HepG2 (cell line): Measurements from ENCODE around the gene ESF1. TPM values are rescaled to one million over a fixed set of nuclear protein-coding genes. Genes with fewer than 3 reads are reported as not detected.

Experiments used
- ATAC-seq: fragments of 200-7000 bp; cut with Tn5 transposase; 3 replicates; pipeline ENCODE4 v1.9.1; 2020; ENCODE audit warnings: mild to moderate bottlenecking, moderate library complexity
- BruUV-seq: library from RNA; stranded (reverse); fragments of 400-500 nt; replicated peaks from 2 replicates; lab custom pipeline; 2021; lab: Mats Ljungman, UMichigan
- CTCF ChIA-PET: fragments of 300-600 bp; formaldehyde crosslinking; extraction: SDS; loops from one replicate; lab custom pipeline; 2021; ENCODE audit warnings: low total read pairs, inconsistent platforms, low intra/inter-chr PET ratio; lab: Yijun Ruan, JAX
- POLR2A ChIA-PET: fragments of 350-600 bp; sonication (Branson Sonifier 250); formaldehyde crosslinking; loops from one replicate; lab custom pipeline; 2020; ENCODE audit warnings: antibody characterized with exemption, inconsistent platforms; lab: Yijun Ruan, JAX
- DNase-seq: peaks from one replicate; pipeline ENCODE4 v3.0.0-alpha.2; 2015; ENCODE audit warnings: low spot score
- FAIRE-seq: peaks from 3 replicates; lab custom pipeline; 2011; peaks lifted over from hg19 to GRCh38; lab: Jason Lieb, UNC
- H2AFZ ChIP-seq: one replicate; pipeline ENCODE4 v1.6.1; 2011; ENCODE audit warnings: low read length, inconsistent platforms
- H3K27ac ChIP-seq: fragments of 300-600 bp; 3 replicates; pipeline ENCODE4 v1.8.0; 2011; ENCODE audit warnings: mixed run types, mild to moderate bottlenecking, mixed read lengths, low read length, inconsistent platforms; ENCODE audit not compliant: insufficient read depth; ENCODE audit errors: extremely low read length
- H3K27me3 ChIP-seq, 2 experiments: fragments of 200-600 bp in 1 of 2; 2 replicates in 1 of 2; 3 replicates in 1 of 2; pipeline versions ENCODE4 v1.6.0 to v1.8.0; 2011; ENCODE audit warnings: low read length in 2 of 2, mild to moderate bottlenecking in 2 of 2, moderate library complexity in 2 of 2, inconsistent platforms in 1 of 2; ENCODE audit not compliant: insufficient read depth in 2 of 2, control insufficient read depth in 1 of 2
- H3K36me3 ChIP-seq, 2 experiments: fragments of 200-600 bp in 1 of 2; replicated peaks in 1 of 2; 2 replicates in 1 of 2; 3 replicates in 1 of 2; pipeline versions ENCODE4 v1.5.1 to v1.8.0; 2011; ENCODE audit warnings: low read length in 2 of 2, inconsistent platforms in 1 of 2; ENCODE audit not compliant: insufficient read depth in 2 of 2, control insufficient read depth in 1 of 2
- H3K4me1 ChIP-seq: 2 replicates; pipeline ENCODE4 v1.5.1; 2012; ENCODE audit warnings: low read length, inconsistent platforms; ENCODE audit not compliant: insufficient read depth
- H3K4me2 ChIP-seq: 2 replicates; pipeline ENCODE4 v1.6.0; 2011; ENCODE audit warnings: low read depth, low read length, inconsistent platforms
- H3K4me3 ChIP-seq, 3 experiments: fragments of 200-600 bp in 1 of 3; sonication (generic), shearing (Covaris generic) in 1 of 3; replicated peaks in 1 of 3; 2 replicates each; pipeline ENCODE4 v1.5.1; 2011 to 2016; ENCODE audit warnings: low read length in 3 of 3, inconsistent platforms in 2 of 3, low read depth in 2 of 3, mild to moderate bottlenecking in 2 of 3, control low read depth in 1 of 3, mixed read lengths in 1 of 3; ENCODE audit not compliant: insufficient read depth in 1 of 3
- H3K79me2 ChIP-seq: one replicate; pipeline ENCODE4 v1.6.1; 2011; ENCODE audit warnings: low read length, inconsistent platforms; ENCODE audit not compliant: insufficient read depth
- H3K9ac ChIP-seq: 2 replicates; pipeline ENCODE4 v1.6.0; 2011; ENCODE audit warnings: mild to moderate bottlenecking, low read depth, low read length, inconsistent platforms; ENCODE audit not compliant: insufficient read depth
- H3K9me3 ChIP-seq: 2 replicates; pipeline ENCODE4 v1.5.1; 2012; ENCODE audit warnings: mild to moderate bottlenecking, low read length
- H4K20me1 ChIP-seq: 2 replicates; pipeline ENCODE4 v1.6.0; 2011; ENCODE audit warnings: inconsistent platforms, mild to moderate bottlenecking, low read length, moderate library complexity; ENCODE audit not compliant: insufficient read depth
- CENPT ChIP-seq: sonication (generic); formaldehyde crosslinking; IDR thresholded peaks from 2 replicates; pipeline ENCODE4 v1.8.0; 2022; ENCODE audit warnings: low read depth, mild to moderate bottlenecking, moderate library complexity, missing genetic modification reagents
- CENPX ChIP-seq: sonication (generic); formaldehyde crosslinking; IDR thresholded peaks from 2 replicates; pipeline ENCODE4 v1.9.0; 2021; ENCODE audit warnings: mild to moderate bottlenecking, missing genetic modification reagents, moderate library complexity
- FOXM1 ChIP-seq: sonication (generic); formaldehyde crosslinking; IDR thresholded peaks from 2 replicates; pipeline ENCODE4 v1.5.0; 2020; ENCODE audit warnings: missing genetic modification reagents
- HNF4A ChIP-seq: sonication (generic); formaldehyde crosslinking; IDR thresholded peaks from 2 replicates; pipeline ENCODE4 v1.4.0; 2020; ENCODE audit warnings: missing genetic modification reagents
- JUNB ChIP-seq: sonication (generic); formaldehyde crosslinking; IDR thresholded peaks from 2 replicates; pipeline ENCODE4 v1.8.0; 2022; ENCODE audit warnings: missing genetic modification reagents, mild to moderate bottlenecking, borderline replicate concordance
- MLLT10 ChIP-seq: sonication (generic); formaldehyde crosslinking; IDR thresholded peaks from 2 replicates; pipeline ENCODE4 v1.4.0; 2020; ENCODE audit warnings: missing genetic modification reagents
- RFXAP ChIP-seq: sonication (generic); formaldehyde crosslinking; IDR thresholded peaks from 2 replicates; pipeline ENCODE4 v1.4.0; 2020; ENCODE audit warnings: missing genetic modification reagents, borderline replicate concordance
- TAF1 ChIP-seq: sonication (generic); formaldehyde crosslinking; IDR thresholded peaks from 2 replicates; pipeline ENCODE4 v1.4.0; 2020; ENCODE audit warnings: missing genetic modification reagents
- ZNF460 ChIP-seq: sonication (generic); formaldehyde crosslinking; IDR thresholded peaks from 2 replicates; pipeline ENCODE4 v1.5.1; 2020; ENCODE audit warnings: missing genetic modification reagents, mild to moderate bottlenecking, borderline replicate concordance
- ZNF598 ChIP-seq: sonication (generic); formaldehyde crosslinking; IDR thresholded peaks from 2 replicates; pipeline ENCODE4 v1.5.1; 2020; ENCODE audit warnings: mild to moderate bottlenecking, missing genetic modification reagents, borderline replicate concordance
- ZNF644 ChIP-seq: IDR thresholded peaks from 2 replicates; pipeline ENCODE4 v1.6.1; 2016; ENCODE audit warnings: low read depth
- ZNF720 ChIP-seq: sonication (generic); formaldehyde crosslinking; IDR thresholded peaks from 2 replicates; pipeline ENCODE4 v1.4.0; 2020; ENCODE audit warnings: missing genetic modification reagents
- ZNF768 ChIP-seq: sonication (generic); formaldehyde crosslinking; IDR thresholded peaks from 2 replicates; pipeline ENCODE4 v1.4.0; 2020; ENCODE audit warnings: missing genetic modification reagents
- WGBS: methylation state at CpG from one replicate; pipeline ENCODE4 v1.1.6; 2017; ENCODE audit warnings: low lambda C conversion rate; 5-methylcytosine and 5-hydroxymethylcytosine counted together
- in situ Hi-C: cut with HindIII; loops from 2 replicates; pipeline ENCODE4 v1.10.0; 2017; ENCODE audit warnings: low pct_unique_long_range_greater_than_20kb; ENCODE audit not compliant: extremely low pct_ligation_motif_present
- intact Hi-C: fragments of 100-400 bp; cut with micrococcal nuclease; formaldehyde crosslinking; loops from one replicate; pipeline ENCODE4 v1.10.0; 2022; ENCODE audit not compliant: unreplicated experiment
- polyA plus RNA-seq, 8 experiments: library from polyadenylated mRNA; depleted of rRNA in 3 of 8; stranded (reverse) in 7 of 8; unstranded in 1 of 8; fragments of >200 nt; fragmentation: Illumina TruSeq in 4 of 8; extraction: Trizol in 4 of 8; gene quantifications; 2 replicates each; pipeline versions ENCODE4 v1.2.1 to v1.2.3, GENCODE V29; 2011 to 2016; ENCODE audit warnings: low read depth in 4 of 8, missing spikeins in 1 of 8, mixed read lengths in 1 of 8; ENCODE audit not compliant: insufficient read depth in 1 of 8
- total RNA-seq, 5 experiments: library from RNA; depleted of rRNA; stranded (reverse); fragments of >200 nt; fragmentation: Illumina TruSeq; extraction: Trizol; gene quantifications; 2 replicates each; pipeline ENCODE4 v1.2.3, GENCODE V29; 2016; ENCODE audit warnings: low read depth in 1 of 5
- TF ChIP-seq, protein P1 (sequence below): sonication (generic); formaldehyde crosslinking; IDR thresholded peaks from 2 replicates; pipeline ENCODE4 v1.4.0; 2020; ENCODE audit warnings: mild to moderate bottlenecking, missing genetic modification reagents
- TF ChIP-seq, protein P2 (sequence below): sonication (generic); formaldehyde crosslinking; IDR thresholded peaks from 2 replicates; pipeline ENCODE4 v1.5.1; 2020; ENCODE audit warnings: missing genetic modification reagents, mild to moderate bottlenecking, borderline replicate concordance
- TF ChIP-seq, protein P3 (sequence below): IDR thresholded peaks from 2 replicates; pipeline ENCODE4 v1.6.1; 2016; ENCODE audit warnings: low read depth, control low read depth

ESF1 gene
- total and polyA plus RNA-seq, 2 of the 13 experiments (the other 11 are each of a cell fraction or from before 2014, with no cell fraction given) = 7.3 to 66.9 TPM

DNA sequence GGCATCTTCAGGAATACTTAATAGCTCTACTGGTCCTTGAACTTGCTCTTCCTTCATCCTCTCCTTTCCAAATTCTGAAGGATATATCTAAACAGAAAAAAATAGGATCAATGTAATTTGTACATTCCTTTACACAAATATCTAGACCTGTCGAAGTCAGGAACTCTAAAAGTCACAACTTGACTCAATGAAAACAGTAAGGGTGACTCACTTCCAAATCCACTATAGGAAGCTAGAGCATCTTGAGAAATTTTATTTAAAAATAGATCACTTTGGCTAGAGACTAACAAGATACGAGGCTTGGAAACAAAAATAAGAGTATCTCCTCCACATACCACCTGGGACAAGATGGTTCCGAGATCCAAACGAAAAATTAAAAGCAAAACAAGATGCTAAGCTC, 12.2 kb downstream of the ESF1 start:
- no peaks in the 10 kb centered on the region for H3K9me3 ChIP-seq
- H4K20me1 ChIP-seq = no peaks in the 10 kb centered on the region
- H3K27ac ChIP-seq = no peak overlapping the region
- no peak for ATAC-seq
- peaks cover 31 to 89% of the 10 kb centered on the region in 2 experiments for H3K36me3 ChIP-seq
- no peak overlapping the region for H2AFZ ChIP-seq
- no TSS peak for BruUV-seq
- no peaks in the 10 kb centered on the region for H3K79me2 ChIP-seq
- in situ Hi-C loops (no loop called here), intact Hi-C loops (loop anchor here (1.0 to 5.0 kb wide), 5 partner anchors 135 to 847 kb away; partner anchors contain the start of gene TASP1)
- TF ChIP-seq HNF4A (no peak), CENPX (CRISPR knock-in tag) (no peak), ZNF460 (CRISPR knock-in tag) (no peak), TAF1 (CRISPR knock-in tag) (no peak), ZNF720 (CRISPR knock-in tag) (no peak), CENPT (CRISPR knock-in tag) (no peak), RFXAP (CRISPR knock-in tag) (no peak), ZNF768 (CRISPR knock-in tag) (no peak), ZNF598 (no peak), FOXM1 (no peak), JUNB (CRISPR knock-in tag) (no peak), ZNF644 (no peak), MLLT10 (CRISPR knock-in tag) (no peak)
- TF ChIP-seq, protein P1, sequence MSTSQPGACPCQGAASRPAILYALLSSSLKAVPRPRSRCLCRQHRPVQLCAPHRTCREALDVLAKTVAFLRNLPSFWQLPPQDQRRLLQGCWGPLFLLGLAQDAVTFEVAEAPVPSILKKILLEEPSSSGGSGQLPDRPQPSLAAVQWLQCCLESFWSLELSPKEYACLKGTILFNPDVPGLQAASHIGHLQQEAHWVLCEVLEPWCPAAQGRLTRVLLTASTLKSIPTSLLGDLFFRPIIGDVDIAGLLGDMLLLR = no peak
- TF ChIP-seq, protein P2, sequence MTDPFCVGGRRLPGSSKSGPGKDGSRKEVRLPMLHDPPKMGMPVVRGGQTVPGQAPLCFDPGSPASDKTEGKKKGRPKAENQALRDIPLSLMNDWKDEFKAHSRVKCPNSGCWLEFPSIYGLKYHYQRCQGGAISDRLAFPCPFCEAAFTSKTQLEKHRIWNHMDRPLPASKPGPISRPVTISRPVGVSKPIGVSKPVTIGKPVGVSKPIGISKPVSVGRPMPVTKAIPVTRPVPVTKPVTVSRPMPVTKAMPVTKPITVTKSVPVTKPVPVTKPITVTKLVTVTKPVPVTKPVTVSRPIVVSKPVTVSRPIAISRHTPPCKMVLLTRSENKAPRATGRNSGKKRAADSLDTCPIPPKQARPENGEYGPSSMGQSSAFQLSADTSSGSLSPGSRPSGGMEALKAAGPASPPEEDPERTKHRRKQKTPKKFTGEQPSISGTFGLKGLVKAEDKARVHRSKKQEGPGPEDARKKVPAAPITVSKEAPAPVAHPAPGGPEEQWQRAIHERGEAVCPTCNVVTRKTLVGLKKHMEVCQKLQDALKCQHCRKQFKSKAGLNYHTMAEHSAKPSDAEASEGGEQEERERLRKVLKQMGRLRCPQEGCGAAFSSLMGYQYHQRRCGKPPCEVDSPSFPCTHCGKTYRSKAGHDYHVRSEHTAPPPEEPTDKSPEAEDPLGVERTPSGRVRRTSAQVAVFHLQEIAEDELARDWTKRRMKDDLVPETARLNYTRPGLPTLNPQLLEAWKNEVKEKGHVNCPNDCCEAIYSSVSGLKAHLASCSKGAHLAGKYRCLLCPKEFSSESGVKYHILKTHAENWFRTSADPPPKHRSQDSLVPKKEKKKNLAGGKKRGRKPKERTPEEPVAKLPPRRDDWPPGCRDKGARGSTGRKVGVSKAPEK (CRISPR knock-in tag) = no peak
- TF ChIP-seq, protein P3, sequence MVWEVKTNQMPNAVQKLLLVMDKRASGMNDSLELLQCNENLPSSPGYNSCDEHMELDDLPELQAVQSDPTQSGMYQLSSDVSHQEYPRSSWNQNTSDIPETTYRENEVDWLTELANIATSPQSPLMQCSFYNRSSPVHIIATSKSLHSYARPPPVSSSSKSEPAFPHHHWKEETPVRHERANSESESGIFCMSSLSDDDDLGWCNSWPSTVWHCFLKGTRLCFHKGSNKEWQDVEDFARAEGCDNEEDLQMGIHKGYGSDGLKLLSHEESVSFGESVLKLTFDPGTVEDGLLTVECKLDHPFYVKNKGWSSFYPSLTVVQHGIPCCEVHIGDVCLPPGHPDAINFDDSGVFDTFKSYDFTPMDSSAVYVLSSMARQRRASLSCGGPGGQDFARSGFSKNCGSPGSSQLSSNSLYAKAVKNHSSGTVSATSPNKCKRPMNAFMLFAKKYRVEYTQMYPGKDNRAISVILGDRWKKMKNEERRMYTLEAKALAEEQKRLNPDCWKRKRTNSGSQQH (CRISPR knock-in tag) = no peak
- no peak for DNase-seq
- no peaks in the 10 kb centered on the region for H3K4me1 ChIP-seq
- no peaks in the 10 kb centered on the region for H3K27me3 ChIP-seq
- 93% methylated on average over 4 of the region's 4 CpGs for WGBS
- ChIA-PET POLR2A (interaction anchor here (2.7 kb wide), 1 partner anchor 12 kb away, joined by 24 read pairs; the partner anchor contains the start of genes ESF1 and NDUFAF5), CTCF (interaction anchor here (1.2 to 2.6 kb wide), 3 partner anchors 16 to 847 kb away, joined by 3 to 9 read pairs (median 5); no protein-coding TSS in a partner anchor)
- FAIRE-seq = no peak
- no peak overlapping the region for H3K9ac ChIP-seq
- no peak overlapping the region for H3K4me2 ChIP-seq
- H3K4me3 ChIP-seq = no peak overlapping the region
